ENCODE measurements around the gene IP6K1. TPM values are rescaled to one million over a fixed set of nuclear protein-coding genes. Genes with fewer than 3 reads are reported as not detected.

IP6K1 gene
- 20.6 to 23.6 TPM (median 21.8 TPM) in 5 replicates for total RNA-seq (2022; extraction: Qiagen RNA extraction; ENCODE audit: low read depth)

GRCh38 chr3:49786357-49787181 lies at the start of gene IP6K1:
Gene IP6K1 (minus strand): TSS chr3:49786542. CDS start chr3:49748040, 38,502 bp downstream.

GRCh38 chr3:49813497-49814174 lies 27.3 kb upstream of the IP6K1 start, which contains the start of gene UBA7:
Gene UBA7 (minus strand): TSS chr3:49813953. CDS start chr3:49813787, 166 bp downstream.

DNA sequence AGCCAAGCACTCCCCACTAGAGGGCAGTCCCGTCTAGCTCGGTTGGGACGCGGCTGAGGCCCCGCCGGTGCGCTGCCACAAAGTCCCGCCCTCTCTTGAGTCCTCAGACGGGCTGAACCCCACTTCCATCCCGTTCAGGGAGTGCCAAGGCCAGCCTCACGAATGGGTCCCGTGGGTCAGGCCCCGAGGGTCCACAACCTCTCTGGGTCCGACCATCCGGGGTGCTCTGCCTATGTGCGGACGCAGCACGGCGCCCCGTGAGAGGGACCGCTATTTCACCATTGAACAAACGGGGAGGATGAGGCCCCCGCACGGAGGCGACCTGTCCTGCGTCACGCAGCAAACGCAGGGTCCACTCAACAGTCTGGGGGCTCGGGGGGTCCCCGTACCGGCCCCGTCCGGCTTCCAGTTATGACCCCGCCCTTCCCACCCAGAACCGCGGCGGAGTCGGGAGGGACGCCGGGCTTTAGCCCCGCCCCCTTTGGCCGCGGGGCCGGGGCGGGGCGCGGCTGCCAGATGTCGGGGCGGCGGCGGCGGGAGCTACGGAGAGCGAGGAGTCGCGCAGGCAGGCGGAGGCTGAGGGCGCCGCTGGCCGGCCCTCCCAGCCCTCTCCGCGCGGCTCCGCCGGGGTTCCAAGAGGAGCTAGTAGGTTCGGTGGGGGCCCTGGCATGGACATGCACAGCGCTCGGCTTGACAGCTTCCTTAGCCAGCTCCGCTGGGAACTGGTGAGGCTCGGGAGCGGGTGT lies 16.6 kb upstream of the IP6K1 start, which contains the start of gene INKA1:
TSS of gene INKA1 (plus strand) at position 543 of the 746 bp plus-strand sequence. CDS start at position 675, 132 bp downstream.

GRCh38 chr3:49799761-49800160 lies 13.4 kb upstream of the IP6K1 start, which contains the start of gene CDHR4:
Gene CDHR4 (minus strand): TSS chr3:49799873. CDS start chr3:49799812, 61 bp downstream.

GRCh38 chr3:49723628-49724551 lies 62.5 kb downstream of the IP6K1 start, which contains the start of gene GMPPB:
Gene GMPPB (minus strand): TSS chr3:49723951. CDS start chr3:49723726, 225 bp downstream.

DNA sequence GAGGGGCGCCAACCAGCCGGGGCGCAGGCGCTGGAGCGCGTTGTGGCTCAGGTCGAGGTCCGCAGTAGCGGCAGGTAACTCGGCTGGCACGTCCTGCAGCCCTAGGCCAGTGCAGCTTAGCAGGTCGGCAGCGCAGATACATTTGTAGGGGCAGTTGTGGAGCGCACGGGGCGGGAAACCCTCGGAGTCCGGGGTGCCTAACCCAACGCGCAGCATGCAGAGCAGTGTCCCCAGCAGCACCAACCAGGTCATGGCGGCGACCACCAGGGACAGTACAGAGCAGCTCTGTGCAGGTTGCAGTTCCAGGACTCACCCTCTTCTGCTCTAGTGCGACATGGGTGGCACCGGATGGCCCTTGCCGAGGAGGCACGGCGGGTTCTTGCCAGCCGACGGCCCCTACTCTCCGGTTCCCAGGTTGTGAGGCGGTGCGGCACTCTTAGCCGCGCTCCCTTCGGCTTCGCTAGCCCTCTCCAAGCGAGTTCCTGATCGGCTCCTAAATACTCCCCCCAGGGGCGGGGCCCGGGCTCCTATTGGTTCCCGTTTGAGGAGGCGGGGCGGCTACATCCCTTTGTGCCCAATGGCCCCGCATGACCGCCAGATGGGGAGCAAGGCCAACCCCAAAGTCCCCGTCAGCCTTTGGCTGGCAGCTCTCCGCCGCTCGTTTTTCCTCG lies 67.0 kb downstream of the IP6K1 start, which contains the start of gene AMIGO3:
TSS of gene AMIGO3 (minus strand) at position 471 of the 671 bp plus-strand sequence. CDS start at position 252, 219 bp downstream.

GRCh38 chr3:49689046-49689907 lies 97.1 kb downstream of the IP6K1 start, which contains the start of the genes MST1 and RNF123:
Gene MST1 (minus strand): TSS chr3:49689474. CDS start chr3:49688691, 783 bp downstream.
Gene RNF123 (plus strand): TSS chr3:49689557. CDS start chr3:49691166, 1,609 bp downstream.

Other genes with a start within 250 kb of the IP6K1 start
- gene BSN, start 232.1 kb downstream of the IP6K1 start, total RNA-seq (2022; extraction: Qiagen RNA extraction; ENCODE audit: low read depth) = 0.16 to 0.37 TPM (median 0.17 TPM) in 5 replicates
- gene APEH, start 112.2 kb downstream of the IP6K1 start, total RNA-seq (2022; extraction: Qiagen RNA extraction; ENCODE audit: low read depth) = 60.6 to 69.3 TPM (median 65.2 TPM) in 5 replicates
- gene MST1, start 97.1 kb downstream of the IP6K1 start, total RNA-seq (2022; extraction: Qiagen RNA extraction; ENCODE audit: low read depth) = 1.1 to 1.8 TPM (median 1.5 TPM) in 5 replicates
- 10.6 to 16.2 TPM (median 15.8 TPM) in 5 replicates for gene RNF123, start 97.0 kb downstream of the IP6K1 start, total RNA-seq (2022; extraction: Qiagen RNA extraction; ENCODE audit: low read depth)
- 0.48 to 0.91 TPM (median 0.61 TPM) in 5 replicates for gene AMIGO3, start 66.9 kb downstream of the IP6K1 start, total RNA-seq (2022; extraction: Qiagen RNA extraction; ENCODE audit: low read depth)
- gene GMPPB, start 62.6 kb downstream of the IP6K1 start, total RNA-seq (2022; extraction: Qiagen RNA extraction; ENCODE audit: low read depth) = 15.0 to 21.3 TPM (median 19.4 TPM) in 5 replicates
- 0.15 to 0.46 TPM (median 0.30 TPM) in 5 replicates for gene CDHR4, start 13.3 kb upstream of the IP6K1 start, total RNA-seq (2022; extraction: Qiagen RNA extraction; ENCODE audit: low read depth)
- 1.6 to 1.7 TPM (median 1.6 TPM) in 5 replicates for gene INKA1, start 16.7 kb upstream of the IP6K1 start, total RNA-seq (2022; extraction: Qiagen RNA extraction; ENCODE audit: low read depth)
- 0.45 to 0.74 TPM (median 0.48 TPM) in 5 replicates for gene UBA7, start 27.4 kb upstream of the IP6K1 start, total RNA-seq (2022; extraction: Qiagen RNA extraction; ENCODE audit: low read depth)
- 11.9 to 15.0 TPM (median 13.9 TPM) in 5 replicates for gene TRAIP, start 70.0 kb upstream of the IP6K1 start, total RNA-seq (2022; extraction: Qiagen RNA extraction; ENCODE audit: low read depth)
- 0.27 to 0.85 TPM (median 0.45 TPM) in 5 replicates for gene CAMKV, start 83.4 kb upstream of the IP6K1 start, total RNA-seq (2022; extraction: Qiagen RNA extraction; ENCODE audit: low read depth)
- 7.2 to 8.6 TPM (median 8.2 TPM) in 5 replicates for gene MST1R, start 117.3 kb upstream of the IP6K1 start, total RNA-seq (2022; extraction: Qiagen RNA extraction; ENCODE audit: low read depth)
- gene MON1A, start 143.3 kb upstream of the IP6K1 start, total RNA-seq (2022; extraction: Qiagen RNA extraction; ENCODE audit: low read depth) = 5.8 to 9.8 TPM (median 8.4 TPM) in 5 replicates
- gene RBM6, start 153.6 kb upstream of the IP6K1 start, total RNA-seq (2022; extraction: Qiagen RNA extraction; ENCODE audit: low read depth) = 23.7 to 27.8 TPM (median 27.3 TPM) in 5 replicates